NK-92 (cell line): ENCODE data around the gene LZTS2.

Experiments
- DNase-seq: peaks from one replicate; lab custom pipeline; 2025; ENCODE audit not compliant: unreplicated experiment; lab: John Stamatoyannopoulos, UW

Gene LZTS2

GRCh38 chr10:101047961-101048892, 48.6 kb downstream of the LZTS2 start:
- no peak for DNase-seq

DNA sequence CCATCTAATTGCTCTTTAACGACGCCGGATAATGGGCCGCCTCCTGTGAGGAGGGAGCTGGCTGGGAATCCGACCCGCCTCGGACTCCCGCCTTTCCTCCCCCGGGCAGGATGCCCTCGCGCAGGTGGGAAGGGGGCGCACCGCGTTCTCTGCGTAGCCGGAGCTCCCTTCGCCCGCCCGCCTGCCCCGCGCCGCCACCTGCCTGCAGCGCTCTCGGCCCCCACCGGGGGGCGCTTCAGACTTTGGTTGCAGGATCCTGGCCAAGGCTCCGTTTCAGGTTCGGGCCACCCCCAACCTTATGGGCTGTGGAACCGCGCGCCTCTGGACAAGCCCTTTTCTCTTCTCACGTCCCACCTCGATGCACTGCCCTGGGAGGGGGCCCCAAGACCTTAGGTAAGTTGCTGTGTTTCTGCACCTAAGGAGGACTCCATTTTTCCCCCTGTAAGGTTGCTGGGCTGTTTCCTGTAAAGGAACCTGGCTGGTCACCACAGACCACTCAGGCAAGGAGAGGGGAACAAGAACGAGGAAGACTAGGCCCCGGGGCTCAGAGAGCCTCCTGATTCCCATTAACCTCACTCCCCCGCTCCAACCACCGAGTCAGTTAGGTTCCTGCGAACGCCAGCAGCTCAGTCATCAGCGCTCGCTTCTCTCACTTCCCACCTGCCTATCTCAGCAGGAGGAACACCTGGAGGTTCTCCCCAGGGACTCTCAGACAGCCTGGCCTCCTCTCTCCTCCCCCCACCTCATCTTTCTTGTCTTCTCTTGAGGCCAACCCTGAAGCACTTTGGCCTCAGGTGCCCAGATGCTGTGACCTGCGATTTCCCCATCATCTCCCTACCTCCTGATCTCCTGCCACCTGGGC, 50.8 kb downstream of the LZTS2 start:
- no peak for DNase-seq

DNA sequence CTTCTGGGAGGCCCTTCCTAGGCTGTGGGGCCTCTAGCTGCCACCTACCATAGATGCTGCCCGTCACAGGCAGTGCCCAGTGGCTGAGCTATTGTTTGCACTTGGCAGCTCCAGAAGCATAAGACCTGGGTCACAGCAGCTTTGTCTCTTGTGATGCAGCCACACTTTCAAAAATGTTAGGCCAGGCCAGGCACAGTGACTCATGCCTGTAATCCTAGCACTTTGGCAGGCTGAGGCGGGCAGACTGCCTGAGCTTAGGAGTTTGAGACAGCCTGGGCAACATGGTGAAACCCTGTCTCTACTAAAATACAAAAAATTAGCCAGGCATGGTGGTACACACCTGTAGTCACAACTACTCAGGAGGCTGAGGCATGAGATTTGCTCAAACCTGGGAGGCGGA, 52.7 kb downstream of the LZTS2 start:
- no peak for DNase-seq

DNA sequence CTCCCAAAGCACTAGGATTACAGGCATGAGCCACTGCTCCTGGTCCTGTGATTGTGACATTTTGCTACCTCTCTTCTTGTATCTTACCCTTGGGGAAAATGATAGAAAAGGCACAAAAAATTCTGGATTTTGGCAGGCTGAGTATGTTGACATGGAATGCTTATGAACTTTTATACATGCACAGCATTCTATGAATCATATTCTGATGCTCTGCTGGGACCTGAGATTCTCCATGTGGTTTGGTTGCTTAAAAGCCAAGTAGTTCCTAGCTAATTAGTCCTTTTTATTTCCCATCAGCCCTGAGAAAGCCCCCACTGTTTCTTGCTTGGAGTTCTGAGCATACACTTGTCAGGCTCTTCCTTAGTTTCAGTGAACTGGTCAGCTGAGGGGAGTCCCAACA, 53.9 kb downstream of the LZTS2 start:
- no peak for DNase-seq

- DNase-seq = no peak
These were observed 54.7 kb downstream of the LZTS2 start for GRCh38 chr10:101054351-101054750.

GRCh38 chr10:101054876-101055275, 55.3 kb downstream of the LZTS2 start:
- DNase-seq = no peak

DNA sequence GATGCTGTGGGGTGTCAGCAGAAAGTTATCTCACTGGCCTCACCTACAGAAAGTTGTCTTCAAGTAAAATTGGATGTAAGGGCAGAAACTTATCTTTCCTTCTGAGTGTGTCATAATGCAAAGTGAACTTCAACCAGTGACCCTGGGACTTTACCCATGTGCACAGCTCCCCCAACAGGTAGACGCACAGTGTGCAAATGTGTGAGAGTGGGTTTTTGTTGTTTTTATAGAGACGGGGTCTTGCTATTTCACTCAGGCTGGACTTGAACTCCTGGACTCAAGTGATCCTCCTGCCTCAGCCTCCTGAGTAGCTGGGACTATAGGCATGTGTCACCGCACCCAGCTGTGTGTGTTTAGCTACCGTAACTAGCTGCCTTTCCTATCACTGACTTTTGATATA, 55.8 kb downstream of the LZTS2 start:
- DNase-seq = no peak

DNA sequence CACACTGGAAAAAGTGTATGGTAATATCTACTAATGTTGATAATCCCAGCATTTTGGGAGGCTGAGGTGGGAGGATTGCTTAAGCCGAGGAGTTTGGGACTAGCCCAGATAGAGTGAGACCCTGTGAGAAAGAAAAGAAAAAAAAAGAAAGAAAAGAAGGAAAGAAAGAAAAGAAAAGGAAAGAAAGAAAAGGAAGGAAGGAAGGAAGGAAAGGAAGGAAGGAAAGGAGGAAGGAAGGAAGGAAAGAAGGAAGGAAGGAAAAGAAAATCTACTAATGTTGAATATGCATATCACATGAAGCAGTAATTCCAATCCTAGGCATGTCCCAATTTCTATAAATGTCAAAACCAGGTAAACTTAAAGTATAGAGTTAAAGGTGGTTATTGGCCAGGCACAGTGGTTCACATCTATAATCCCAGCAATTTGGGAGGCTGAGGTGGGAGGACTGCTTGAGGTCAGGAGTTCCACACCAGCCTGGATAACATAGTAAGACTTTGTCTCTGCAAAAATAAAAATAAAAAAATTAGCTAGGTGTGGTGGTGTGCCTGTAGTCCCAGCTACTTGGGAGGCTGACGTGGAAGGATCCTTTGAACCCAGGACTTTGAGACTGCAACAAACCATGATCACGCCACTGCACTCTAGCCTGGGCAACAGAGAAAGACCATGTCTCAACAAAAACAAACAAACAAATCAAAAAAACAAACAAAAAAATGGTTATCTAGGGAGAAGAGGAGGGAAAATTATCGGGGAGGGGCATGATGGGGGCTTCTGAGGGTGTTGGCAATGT, 57.0 kb downstream of the LZTS2 start:
- no peak for DNase-seq
